Activated CD4-positive, alpha-beta T cell treated with anti-CD3 and anti-CD28 coated beads for 24 hours (primary cell): Measurements from ENCODE around the gene C1orf115.
"Not testable (repeated sequence)": the region's sequence is repeated elsewhere in the genome, so short reads cannot be mapped to it uniquely, and the experiment has no call there.

Experiments
- DNase-seq, 2 donors: peaks; one replicate each; pipeline ENCODE4 v3.0.0-alpha.2; 2020; ENCODE audit warnings: low read depth in 2 of 2

Gene C1orf115

DNA sequence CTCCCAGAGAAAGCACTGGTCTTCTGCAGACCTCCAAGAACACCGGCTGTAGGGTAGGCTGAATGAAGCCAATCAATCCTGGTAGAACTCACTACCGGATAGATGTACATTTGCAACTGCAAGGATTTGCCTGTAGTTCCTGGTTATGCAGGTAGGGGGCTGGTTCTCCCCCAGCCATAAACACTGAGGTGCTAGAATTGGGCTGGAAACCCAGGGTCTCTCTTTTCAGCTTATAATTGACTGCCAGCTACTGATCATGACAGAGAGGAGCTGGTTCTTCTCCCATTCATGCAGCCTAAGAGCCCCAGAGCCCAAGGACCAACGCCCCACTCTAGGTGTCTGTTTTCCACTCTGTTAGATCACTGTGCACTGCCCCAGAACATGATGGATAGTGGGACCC is 36.5 kb downstream of the C1orf115 start:
- no peak for DNase-seq

DNA sequence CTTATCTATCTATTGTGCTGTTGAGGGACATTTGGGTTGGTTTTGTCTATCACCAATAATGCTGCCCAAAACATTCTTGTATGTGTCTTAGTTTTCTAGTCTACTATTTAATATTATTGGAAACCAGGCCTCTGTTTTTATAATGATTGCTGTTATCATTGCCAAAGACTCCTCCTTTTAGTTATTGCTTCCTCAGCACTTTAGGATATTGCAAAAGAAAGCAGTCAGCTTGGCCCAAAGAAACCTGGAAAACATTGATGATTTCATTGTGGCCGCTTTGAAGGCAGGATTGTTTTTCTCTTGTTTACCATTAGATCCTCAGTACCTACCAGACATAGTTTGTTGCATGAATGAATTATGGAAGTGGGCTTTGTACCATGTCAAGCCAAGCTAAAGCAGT is 37.4 kb downstream of the C1orf115 start:
- DNase-seq: no peak

DNA sequence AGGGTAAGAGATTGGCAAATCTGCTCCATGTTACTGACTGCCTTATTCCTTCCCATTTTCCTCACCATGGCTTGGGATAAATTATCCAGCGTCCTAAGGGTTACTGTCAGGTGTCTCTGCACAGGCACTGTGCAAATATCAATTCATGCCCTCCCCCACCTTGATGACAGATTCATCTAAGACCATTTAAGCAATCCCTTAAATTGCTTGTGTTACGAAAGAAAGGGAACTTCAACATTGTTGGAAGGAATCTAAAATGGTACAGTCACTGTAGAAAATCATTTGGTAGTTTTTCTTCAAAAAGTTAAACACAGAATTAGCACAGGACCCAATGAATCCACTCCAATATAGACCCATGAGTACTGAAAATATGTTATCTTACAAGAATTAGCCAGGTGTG is 40.3 kb downstream of the C1orf115 start:
- no peak for DNase-seq

DNA sequence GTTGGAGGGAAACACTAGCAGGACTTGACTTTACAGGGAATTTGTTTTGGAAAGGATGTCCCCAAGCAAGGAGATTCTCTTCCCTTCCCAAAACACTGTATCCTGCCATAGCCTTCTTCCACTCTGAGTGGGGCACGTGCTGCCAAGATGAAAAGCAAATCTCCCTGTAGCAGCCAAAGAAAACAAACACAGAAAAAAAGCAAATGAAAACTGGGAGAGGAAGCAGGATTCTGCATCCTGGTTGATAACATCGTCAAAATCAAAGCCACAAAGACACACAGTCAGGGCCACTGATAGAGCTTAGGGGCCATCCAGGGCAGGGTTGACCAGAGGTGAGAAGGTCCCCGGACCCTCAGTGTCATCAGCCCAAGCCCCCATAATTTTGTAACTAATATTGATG is 42.0 kb downstream of the C1orf115 start:
- DNase-seq: no peak

DNA sequence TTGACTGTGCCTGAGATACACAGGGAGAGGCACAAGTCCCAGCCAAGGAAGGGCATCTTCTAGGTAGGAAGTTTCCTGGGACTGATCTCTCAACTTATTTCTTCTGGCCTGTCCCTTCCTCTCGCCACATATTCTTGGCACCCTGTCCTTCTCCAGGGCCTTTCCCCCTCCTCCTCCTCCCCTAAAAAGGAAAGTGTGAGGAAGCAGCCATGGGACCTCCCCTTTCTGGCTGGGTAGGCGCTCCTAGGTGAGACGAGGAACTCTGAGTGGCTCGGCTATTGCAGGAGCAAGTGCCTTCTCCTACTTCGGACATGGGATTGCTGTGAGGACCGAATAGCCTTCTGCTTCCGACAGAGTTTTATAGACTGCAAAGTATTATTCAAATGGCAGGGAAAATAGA is 42.5 kb downstream of the C1orf115 start:
- DNase-seq: no peak

DNA sequence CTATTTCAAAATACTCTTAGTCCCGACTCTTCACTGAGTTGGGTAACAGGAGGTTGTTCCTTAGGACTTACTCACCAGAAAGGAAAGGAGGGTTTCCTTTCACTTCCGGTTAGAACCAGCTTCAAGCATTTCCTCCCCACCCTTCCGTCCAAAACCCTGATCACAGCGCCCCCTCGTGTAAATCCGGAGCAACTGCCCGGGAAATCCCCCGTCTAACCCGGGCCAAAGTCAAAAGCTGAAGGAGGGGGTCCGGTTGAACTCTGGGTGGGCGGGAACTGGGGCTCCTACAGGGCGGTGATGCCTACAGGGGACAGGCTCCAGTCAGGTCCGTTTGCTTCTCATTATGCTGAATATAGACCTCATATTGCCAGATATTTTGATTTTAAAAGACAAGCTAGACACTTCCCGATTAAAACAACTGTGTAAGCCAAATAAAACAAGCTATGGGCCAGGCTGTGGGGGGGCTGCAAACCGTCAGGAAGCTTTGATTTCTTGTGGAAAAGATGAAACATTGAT is 43.0 kb downstream of the C1orf115 start:
- peak; percentile 71 to 75 for DNase-seq

DNA sequence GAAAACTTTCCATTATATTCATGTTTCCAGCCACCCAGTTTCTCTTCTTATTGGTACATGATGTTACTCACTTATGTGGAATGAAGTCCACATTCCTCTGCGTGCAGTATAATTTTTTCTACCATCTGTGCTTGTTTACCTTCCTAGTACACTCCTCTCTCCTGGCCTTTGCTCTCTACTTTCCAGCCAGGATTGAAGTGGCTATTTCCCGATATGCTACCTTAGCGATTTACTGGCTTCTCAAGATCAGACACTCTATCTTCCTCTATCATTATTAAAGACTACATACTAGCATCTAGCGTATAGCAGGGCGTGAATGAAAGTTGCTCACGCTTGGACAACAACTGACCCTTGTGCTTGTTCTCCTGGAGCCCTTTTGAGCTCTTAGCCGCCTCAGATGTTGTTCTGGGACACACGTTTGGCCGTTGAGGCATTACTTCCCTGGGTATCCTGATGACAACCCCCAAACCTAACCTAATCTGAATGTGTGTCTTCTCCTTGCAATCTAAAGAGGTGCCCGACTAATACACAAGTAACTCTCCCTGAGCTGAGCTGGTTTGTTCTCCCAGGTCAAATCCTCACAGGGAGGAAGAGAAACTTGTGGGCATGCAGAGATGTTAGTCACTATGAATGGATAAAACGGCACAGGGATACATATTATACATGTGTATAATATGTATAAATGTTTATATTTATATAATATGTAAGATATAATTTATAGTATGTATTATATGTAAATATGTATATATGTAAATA is 44.6 kb downstream of the C1orf115 start:
- DNase-seq: no peak

DNA sequence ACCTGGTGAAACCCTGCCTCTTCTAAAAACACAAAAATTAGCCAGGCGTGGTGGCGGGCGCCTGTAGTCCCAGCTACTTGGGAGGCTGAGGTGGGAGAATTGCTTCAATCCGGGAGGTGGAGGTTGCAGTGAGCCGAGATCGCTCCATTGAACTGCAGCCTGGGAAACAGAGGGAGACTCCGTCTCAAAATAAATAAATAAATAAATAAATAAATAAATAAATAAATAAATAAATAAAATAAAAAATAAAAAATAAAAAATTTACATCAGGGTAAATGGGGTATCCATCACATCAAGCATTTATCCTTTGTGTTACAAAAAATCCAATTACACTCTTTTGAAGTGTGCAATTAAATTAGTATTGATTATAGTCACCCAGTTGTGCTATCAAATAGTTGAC is 46.1 kb downstream of the C1orf115 start:
- not testable (repeated sequence) for DNase-seq

DNA sequence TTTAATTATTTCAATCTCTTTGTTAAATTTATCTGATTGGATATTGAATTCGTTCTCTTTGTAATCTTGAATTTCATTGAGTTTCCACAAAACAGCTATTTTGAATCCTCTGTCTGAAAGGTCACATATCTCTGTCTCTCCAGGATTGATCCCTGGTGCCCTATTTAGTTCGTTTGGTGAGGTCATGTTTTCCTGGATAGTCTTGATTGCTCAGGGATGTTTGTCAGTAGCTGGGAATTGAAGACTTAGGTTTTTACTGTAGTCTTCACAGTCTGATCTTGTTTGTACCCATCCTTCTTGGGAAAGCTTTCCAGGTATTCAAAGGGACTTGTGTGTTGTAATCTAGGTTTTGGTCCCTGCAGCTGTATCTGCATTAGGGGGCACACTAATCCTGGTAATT is 51.2 kb downstream of the C1orf115 start:
- DNase-seq: no peak

DNA sequence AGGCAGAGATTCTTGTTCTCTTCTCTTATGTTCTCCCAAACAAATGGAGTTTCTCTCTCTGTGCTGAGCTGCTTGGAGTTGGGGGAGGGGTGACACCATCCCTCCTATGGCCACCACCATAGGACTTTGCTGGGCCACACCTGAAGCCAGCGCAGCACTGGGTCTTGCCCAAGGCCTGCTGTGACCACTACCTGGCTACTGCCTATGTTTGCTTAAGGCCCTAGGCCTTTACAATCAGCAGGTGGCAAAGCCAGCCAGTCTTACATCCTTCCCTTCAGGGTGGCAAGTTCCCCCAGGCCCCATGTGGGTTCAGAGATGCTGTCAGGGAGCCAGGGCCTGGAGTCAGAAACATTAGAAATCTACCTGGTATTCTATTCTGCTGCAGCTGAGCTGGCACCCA is 51.7 kb downstream of the C1orf115 start:
- no peak for DNase-seq

DNA sequence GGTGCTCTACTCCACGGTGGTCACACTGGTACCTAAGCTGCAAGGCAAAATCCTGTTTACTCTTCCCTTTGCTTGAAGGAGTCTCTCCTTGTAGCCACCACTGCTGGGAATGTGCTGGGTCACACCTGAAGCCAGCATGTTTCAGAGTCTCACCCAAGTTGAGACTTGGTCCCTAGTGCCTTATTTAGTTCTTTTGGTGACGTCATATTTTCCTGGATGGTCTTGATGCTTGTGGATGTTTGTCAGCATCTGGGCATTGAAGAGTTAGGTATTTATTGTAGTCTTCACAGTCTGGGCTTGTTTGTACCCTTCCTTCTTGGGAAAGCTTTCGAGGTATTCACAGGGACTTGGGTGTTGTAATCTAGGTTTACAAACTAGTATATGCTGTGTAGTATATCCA is 52.4 kb downstream of the C1orf115 start:
- DNase-seq: no peak

DNA sequence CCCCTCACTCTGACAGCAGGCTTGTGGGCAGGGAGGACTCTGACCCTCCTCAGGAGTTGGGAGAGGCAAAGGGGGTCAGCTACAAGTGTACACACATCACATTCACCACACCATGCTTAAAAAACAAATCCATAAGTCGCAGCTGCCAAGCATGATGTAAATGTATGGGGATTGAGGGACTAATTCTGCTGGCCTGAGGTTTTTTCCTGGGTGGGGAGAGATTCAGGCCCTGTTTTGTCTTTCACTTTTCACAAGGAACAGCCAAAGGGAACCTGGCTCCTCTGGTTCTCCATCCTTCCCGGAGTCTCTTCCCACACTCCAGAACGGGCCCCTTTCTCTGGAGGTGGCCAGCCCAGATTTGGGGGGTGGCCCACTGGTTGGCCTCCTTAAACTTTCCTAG is 56.7 kb downstream of the C1orf115 start:
- DNase-seq: no peak

DNA sequence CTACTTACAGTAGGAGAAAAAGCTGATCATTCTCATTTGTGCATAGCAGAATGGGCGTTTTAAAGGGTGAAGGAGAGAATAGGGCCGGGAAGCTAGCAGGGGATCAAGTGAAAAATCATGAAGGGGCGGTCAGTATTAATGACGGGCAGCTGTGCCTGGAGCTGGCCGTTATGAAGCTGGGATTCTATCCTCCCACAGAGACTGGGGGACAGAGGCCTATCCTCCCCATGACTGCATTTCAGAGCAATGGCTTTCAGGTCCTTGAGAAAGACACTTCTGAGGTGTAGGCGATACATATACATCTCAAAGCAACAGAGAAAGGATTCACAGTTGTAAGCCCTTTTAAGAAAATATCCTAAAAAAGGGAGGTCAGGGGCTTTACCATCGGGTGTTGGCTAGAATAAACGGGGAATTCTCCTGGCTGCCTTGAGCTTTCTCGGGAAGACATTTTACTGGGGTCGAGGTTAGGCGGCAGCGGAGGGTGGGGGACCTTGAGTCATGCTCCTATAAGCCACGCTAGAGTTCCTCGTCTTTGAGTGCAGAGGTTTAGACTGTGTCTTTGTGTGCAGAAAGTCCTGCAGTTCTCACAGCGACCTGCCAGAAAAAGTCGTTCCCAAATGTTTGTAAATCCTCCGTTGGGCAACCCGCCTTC is 57.4 kb downstream of the C1orf115 start:
- no peak for DNase-seq

DNA sequence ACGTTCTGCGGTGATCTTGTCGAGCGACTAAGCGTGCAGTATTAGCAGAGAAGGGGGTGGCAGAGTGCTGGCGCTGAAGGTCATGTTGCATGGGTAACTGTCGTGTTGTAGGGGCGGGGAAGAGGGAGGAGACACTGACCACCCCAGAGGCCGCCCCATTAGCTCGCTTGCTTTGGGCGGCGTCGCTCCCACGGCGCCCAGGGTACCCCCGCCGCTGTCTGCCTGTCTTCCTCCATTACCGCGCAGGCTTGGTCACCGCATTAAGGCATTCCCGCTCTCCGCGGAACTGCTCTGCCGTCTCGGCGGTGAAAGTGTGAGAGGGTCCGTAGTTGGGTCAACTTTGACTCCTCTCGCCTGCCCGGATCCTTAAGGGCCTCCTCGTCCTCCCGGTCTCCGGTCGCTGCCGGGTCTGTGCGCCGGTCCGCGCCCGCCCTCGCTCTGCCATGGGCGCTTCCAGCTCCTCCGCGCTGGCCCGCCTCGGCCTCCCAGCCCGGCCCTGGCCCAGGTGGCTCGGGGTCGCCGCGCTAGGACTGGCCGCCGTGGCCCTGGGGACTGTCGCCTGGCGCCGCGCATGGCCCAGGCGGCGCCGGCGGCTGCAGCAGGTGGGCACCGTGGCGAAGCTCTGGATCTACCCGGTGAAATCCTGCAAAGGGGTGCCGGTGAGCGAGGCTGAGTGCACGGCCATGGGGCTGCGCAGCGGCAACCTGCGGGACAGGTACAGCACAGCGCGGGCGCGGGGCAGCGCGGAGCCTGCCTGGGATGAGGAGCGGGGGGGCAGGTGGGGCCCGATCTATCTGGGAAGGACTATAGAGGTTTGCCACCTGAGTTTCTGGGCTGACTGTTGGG is 58.1 kb downstream of the C1orf115 start, which contains the start of gene MTARC2:
TSS of gene MTARC2 (plus strand) at position 234 of the 846 bp plus-strand sequence. CDS start at position 444, 210 bp downstream.
- DNase-seq: no peak
